MCF 10A (cell line): ENCODE measurements around the gene MAP3K3. TPM values are rescaled to one million over a fixed set of nuclear protein-coding genes. Genes with fewer than 3 reads are reported as not detected.

Experiments
- BruUV-seq: library from RNA; stranded (reverse); fragments of 400-500 nt; replicated peaks from 2 replicates; lab custom pipeline; 2021; lab: Mats Ljungman, UMichigan
- CTCF ChIA-PET: fragments of 300-600 bp; sonication (Branson Sonifier 250); formaldehyde crosslinking; extraction: SDS; loops from one replicate; lab custom pipeline; 2021; ENCODE audit warnings: antibody characterized with exemption, inconsistent platforms; lab: Yijun Ruan, JAX
- POLR2A ChIA-PET: fragments of 300-600, 350-650 bp; sonication (Branson Sonifier 250); formaldehyde crosslinking; extraction: SDS; loops from one replicate; lab custom pipeline; 2020; ENCODE audit warnings: antibody characterized with exemption, inconsistent platforms; lab: Yijun Ruan, JAX
- DNase-seq: peaks from one replicate; pipeline ENCODE4 v3.0.0-alpha.2; 2018; ENCODE audit not compliant: unreplicated experiment
- H3K27ac Mint-ChIP-seq: one replicate; pipeline ENCODE4 v1.8.0; 2022; ENCODE audit warnings: mild to moderate bottlenecking, low read depth, mixed read lengths; ENCODE audit not compliant: unreplicated experiment
- H3K27me3 Mint-ChIP-seq: one replicate; pipeline ENCODE4 v1.8.0; 2022; ENCODE audit warnings: mixed read lengths; ENCODE audit not compliant: insufficient read depth, unreplicated experiment
- H3K36me3 Mint-ChIP-seq: one replicate; pipeline ENCODE4 v1.8.0; 2022; ENCODE audit warnings: mild to moderate bottlenecking, moderate library complexity, mixed read lengths; ENCODE audit not compliant: insufficient read depth, unreplicated experiment
- H3K4me1 Mint-ChIP-seq: one replicate; pipeline ENCODE4 v1.8.0; 2022; ENCODE audit warnings: mixed read lengths; ENCODE audit not compliant: insufficient read depth, unreplicated experiment
- H3K4me3 Mint-ChIP-seq: one replicate; pipeline ENCODE4 v1.8.0; 2022; ENCODE audit warnings: mild to moderate bottlenecking, moderate library complexity, mixed read lengths; ENCODE audit not compliant: unreplicated experiment
- H3K9me3 Mint-ChIP-seq: one replicate; pipeline ENCODE4 v1.8.0; 2022; ENCODE audit warnings: mixed read lengths; ENCODE audit not compliant: unreplicated experiment
- intact Hi-C: fragments of 100-400 bp; cut with micrococcal nuclease; formaldehyde crosslinking; loops from 2 replicates; pipeline ENCODE4 v1.14.1; 2022
- total RNA-seq: library from RNA; stranded (reverse); gene quantifications from 2 replicates; pipeline ENCODE4 v1.2.3, GENCODE V29; 2022
- TF ChIP-seq, protein P1 (sequence below): fragments of 200-600 bp; IDR thresholded peaks from one replicate; pipeline ENCODE4 v1.8.0; 2022; ENCODE audit warnings: antibody characterized with exemption, mild to moderate bottlenecking; ENCODE audit not compliant: unreplicated experiment

The MAP3K3 gene
- total RNA-seq, 1 experiment from 2014 or later, result 12.8 TPM

DNA sequence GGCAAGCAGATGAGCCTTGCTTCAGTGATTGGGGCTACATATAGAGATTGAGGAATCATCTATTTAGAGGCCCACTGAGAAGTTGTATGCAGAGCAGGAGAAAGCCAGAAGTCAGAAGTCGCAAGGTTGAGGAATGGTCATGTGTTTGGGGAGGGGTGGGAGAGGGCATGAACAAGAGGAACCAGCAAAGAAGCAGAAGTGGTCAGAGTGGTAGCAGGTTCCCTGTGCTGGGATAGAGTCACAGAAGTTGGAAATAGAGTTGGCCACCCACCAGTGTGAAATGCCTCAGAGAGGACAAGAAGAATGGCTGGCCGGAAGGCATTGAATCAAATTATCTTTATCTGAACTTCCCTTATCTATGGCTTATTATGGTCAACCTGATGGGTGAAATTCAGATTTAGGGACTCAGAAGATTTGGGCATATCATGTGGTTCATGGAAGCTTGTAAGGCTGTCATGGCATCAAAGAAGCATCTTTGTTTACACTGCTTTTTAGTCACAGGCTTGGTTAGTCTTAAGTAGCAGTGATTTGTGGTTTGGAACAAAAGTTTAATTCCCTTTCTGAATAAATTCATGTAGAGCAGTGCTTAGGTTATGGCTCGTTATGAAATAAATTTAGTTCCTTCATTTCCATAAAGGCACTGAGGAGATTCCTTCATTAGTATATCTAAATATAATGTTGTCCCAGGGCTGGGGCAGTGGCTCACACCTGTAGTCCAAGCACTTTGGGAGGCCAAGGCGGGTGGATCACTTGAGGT is 19.7 kb downstream of the MAP3K3 start:
- Mint-ChIP-seq H3K27ac (no peak overlapping the region), H3K9me3 (no peaks in the 10 kb centered on the region), H3K4me3 (no peak overlapping the region), H3K4me1 (peaks cover 16% of the 10 kb centered on the region), H3K27me3 (no peaks in the 10 kb centered on the region), H3K36me3 (peaks cover 23% of the 10 kb centered on the region)
- intact Hi-C loops, result no loop called here
- ChIA-PET POLR2A (no interaction called here), CTCF (no interaction called here)
- DNase-seq, result no peak
- BruUV-seq, result no TSS peak
- TF ChIP-seq, protein P1, sequence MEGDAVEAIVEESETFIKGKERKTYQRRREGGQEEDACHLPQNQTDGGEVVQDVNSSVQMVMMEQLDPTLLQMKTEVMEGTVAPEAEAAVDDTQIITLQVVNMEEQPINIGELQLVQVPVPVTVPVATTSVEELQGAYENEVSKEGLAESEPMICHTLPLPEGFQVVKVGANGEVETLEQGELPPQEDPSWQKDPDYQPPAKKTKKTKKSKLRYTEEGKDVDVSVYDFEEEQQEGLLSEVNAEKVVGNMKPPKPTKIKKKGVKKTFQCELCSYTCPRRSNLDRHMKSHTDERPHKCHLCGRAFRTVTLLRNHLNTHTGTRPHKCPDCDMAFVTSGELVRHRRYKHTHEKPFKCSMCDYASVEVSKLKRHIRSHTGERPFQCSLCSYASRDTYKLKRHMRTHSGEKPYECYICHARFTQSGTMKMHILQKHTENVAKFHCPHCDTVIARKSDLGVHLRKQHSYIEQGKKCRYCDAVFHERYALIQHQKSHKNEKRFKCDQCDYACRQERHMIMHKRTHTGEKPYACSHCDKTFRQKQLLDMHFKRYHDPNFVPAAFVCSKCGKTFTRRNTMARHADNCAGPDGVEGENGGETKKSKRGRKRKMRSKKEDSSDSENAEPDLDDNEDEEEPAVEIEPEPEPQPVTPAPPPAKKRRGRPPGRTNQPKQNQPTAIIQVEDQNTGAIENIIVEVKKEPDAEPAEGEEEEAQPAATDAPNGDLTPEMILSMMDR, result no peak

DNA sequence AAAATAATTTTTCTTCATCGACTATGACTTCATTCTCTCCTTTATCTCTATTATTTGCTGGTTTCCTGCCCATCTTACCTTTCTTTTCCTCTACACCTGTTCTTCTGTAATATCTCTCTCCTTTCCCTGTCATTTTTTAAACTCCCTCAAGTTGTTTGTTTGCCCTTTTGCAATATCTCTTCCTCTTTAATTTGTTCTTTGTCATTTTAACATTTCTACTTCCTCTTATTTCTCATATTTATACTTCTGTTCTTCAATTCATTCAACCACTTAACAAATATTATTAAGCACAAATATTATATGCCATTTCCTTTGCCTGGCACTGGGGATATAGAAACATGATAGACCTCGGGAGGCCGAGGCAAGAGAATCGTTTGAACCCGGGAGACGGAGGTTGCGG is 22.6 kb downstream of the MAP3K3 start:
- no peak overlapping the region for H3K27ac Mint-ChIP-seq
- CTCF ChIA-PET, result no interaction called here
- no peak overlapping the region for H3K4me3 Mint-ChIP-seq
- intact Hi-C loops, result no loop called here
- BruUV-seq, result no TSS peak
- no peaks in the 10 kb centered on the region for H3K27me3 Mint-ChIP-seq
- peaks cover 16% of the 10 kb centered on the region for H3K4me1 Mint-ChIP-seq
- no peaks in the 10 kb centered on the region for H3K9me3 Mint-ChIP-seq
- TF ChIP-seq, protein P1, result no peak
- DNase-seq, result no peak
- H3K36me3 Mint-ChIP-seq, result peaks cover 20% of the 10 kb centered on the region
- POLR2A ChIA-PET, result no interaction called here

DNA sequence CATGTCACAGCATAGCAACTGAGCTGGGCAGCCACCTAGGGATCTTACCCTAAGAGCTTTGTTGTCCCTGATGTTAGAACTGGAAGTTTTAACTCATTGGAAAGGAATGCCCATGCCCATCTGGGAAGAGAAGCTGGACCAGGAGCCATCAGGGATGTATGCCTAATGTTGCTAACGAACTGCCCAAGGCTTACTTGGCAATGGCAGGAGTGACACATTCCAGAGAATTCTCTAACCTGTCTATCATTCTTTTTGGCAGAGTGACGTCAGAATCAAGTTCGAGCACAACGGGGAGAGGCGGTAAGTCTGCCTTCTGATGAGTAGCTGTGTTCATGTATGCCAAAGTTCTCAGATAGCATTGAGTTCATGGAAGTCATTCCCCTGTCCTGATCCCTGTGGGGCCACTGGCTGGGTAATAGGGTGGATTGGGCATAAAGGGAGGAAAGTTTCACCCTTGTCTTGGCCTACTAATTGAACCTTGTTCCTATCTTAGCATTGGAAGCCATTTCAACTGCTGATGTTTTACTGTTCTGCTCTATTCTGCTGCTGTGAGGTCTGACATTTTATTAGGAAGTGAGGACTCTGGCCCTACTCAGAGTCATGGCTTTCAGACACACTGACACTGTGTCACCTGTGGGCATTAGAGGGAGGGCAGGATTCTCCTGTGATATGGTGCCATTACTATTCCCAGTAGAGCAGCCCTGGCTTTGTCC is 23.7 kb downstream of the MAP3K3 start:
- no peak overlapping the region for H3K4me3 Mint-ChIP-seq
- H3K27me3 Mint-ChIP-seq, result no peaks in the 10 kb centered on the region
- peaks cover 22% of the 10 kb centered on the region for H3K36me3 Mint-ChIP-seq
- CTCF ChIA-PET, result interaction anchor here (0.6 kb wide), 1 partner anchor 122 kb away, joined by 4 read pairs; no protein-coding TSS in a partner anchor
- peaks cover 16% of the 10 kb centered on the region for H3K4me1 Mint-ChIP-seq
- intact Hi-C loops, result no loop called here
- H3K27ac Mint-ChIP-seq, result peak overlapping the region; percentile 62
- no peaks in the 10 kb centered on the region for H3K9me3 Mint-ChIP-seq
- no TSS peak for BruUV-seq
- peak; percentile 20 for DNase-seq
- POLR2A ChIA-PET, result interaction anchor here (0.9 kb wide), 1 partner anchor 24 kb away, joined by 3 read pairs; the partner anchor contains the start of gene MAP3K3
- TF ChIP-seq, protein P1, result no peak

DNA sequence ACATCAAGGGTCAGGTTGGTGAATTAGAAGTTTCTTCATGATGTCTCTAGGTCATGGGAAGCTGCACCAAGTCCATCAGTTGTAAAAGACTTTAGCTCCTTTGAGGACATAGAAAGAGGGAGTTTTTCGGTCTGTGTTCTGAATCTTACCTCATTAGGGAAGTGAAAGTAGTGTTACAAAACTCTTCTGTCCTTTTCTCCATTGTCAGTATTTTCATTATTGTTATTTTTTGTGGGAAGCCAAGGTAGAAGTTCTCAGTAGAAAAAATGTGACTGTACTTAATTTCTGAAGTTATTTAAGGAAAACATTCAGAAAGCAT is 24.2 kb downstream of the MAP3K3 start:
- ChIA-PET POLR2A (interaction anchor here (0.9 kb wide), 1 partner anchor 24 kb away, joined by 3 read pairs; the partner anchor contains the start of gene MAP3K3), CTCF (interaction anchor here (0.6 kb wide), 1 partner anchor 121 kb away, joined by 4 read pairs; no protein-coding TSS in a partner anchor)
- Mint-ChIP-seq H3K27me3 (no peaks in the 10 kb centered on the region), H3K4me1 (peaks cover 16% of the 10 kb centered on the region), H3K9me3 (no peaks in the 10 kb centered on the region), H3K36me3 (peaks cover 22% of the 10 kb centered on the region), H3K4me3 (no peak overlapping the region), H3K27ac (no peak overlapping the region)
- TF ChIP-seq, protein P1, result no peak
- intact Hi-C loops, result no loop called here
- DNase-seq, result no peak
- BruUV-seq, result no TSS peak
